Thoracic aorta (tissue), 2 donors: ENCODE results near the gene DMBX1. TPM values are rescaled to one million over a fixed set of nuclear protein-coding genes. Genes with fewer than 3 reads are reported as not detected.
A peak's percentile ranks its signal among the peaks of the same experiment; 100 is the strongest.

Source experiments
- ATAC-seq: fragments of 150-250 bp; one replicate; pipeline ENCODE4 v1.8.0; 2017; ENCODE audit warnings: low read depth; ENCODE audit not compliant: insufficient number of reproducible peaks, low FRiP score
- DNase-seq: peaks from one replicate; pipeline ENCODE4 v3.0.0-alpha.2; 2020; ENCODE audit warnings: low spot score
- H3K27ac ChIP-seq, 2 donors: fragments of 200-600 bp; sonication (generic); 1 replicate in 1 of 2; 2 replicates in 1 of 2; pipeline ENCODE4 v1.5.1; 2016; ENCODE audit warnings: mild to moderate bottlenecking in 2 of 2, moderate library complexity in 2 of 2
- H3K27me3 ChIP-seq: fragments of 200-600 bp; sonication (generic); replicated peaks from 2 replicates; pipeline ENCODE4 v1.6.0; 2016; ENCODE audit warnings: mild to moderate bottlenecking; ENCODE audit not compliant: insufficient read depth
- H3K36me3 ChIP-seq: fragments of 200-600 bp; sonication (generic); one replicate; pipeline ENCODE4 v1.5.1; 2016
- H3K4me1 ChIP-seq, 2 donors: fragments of 200-600 bp; sonication (generic); 1 replicate in 1 of 2; 2 replicates in 1 of 2; pipeline versions ENCODE4 v1.5.1 to v1.6.0; 2016; ENCODE audit warnings: low read depth in 2 of 2, mild to moderate bottlenecking in 1 of 2; ENCODE audit not compliant: control insufficient read depth in 1 of 2
- H3K4me3 ChIP-seq: fragments of 200-600 bp; sonication (generic); 2 replicates; pipeline ENCODE4 v1.5.1; 2016; ENCODE audit warnings: mild to moderate bottlenecking
- H3K9me3 ChIP-seq: fragments of 200-600 bp; sonication (generic); 2 replicates; pipeline ENCODE4 v1.5.1; 2016
- CTCF ChIP-seq: fragments of 200-600 bp; sonication (generic); IDR thresholded peaks from one replicate; pipeline ENCODE4 v1.5.1; 2019; ENCODE audit warnings: antibody characterized with exemption
- total RNA-seq, 2 donors: library from RNA; depleted of rRNA; stranded (reverse); fragments of >200 nt; gene quantifications; one replicate each; pipeline versions ENCODE4 v1.1.0 to v1.2.3, GENCODE V29; 2016

Gene DMBX1
- total RNA-seq, 2 donors from 2014 or later, result not detected

- H3K4me3 ChIP-seq, result no peak overlapping the region
- H3K27me3 ChIP-seq, result no peaks in the 10 kb centered on the region
- peaks cover 2 to 5% of the 10 kb centered on the region in 2 donors for H3K4me1 ChIP-seq
- H3K36me3 ChIP-seq, result no peaks in the 10 kb centered on the region
- DNase-seq (no peak), ATAC-seq (no peak)
- TF ChIP-seq CTCF, result no peak
- H3K9me3 ChIP-seq, result no peaks in the 10 kb centered on the region
- no peak overlapping the region for H3K27ac ChIP-seq
Measured at GRCh38 chr1:46530791-46531409, 41.3 kb downstream of the DMBX1 start.

- Histone ChIP-seq H3K27ac (no peak overlapping the region), H3K9me3 (no peaks in the 10 kb centered on the region), H3K4me3 (no peak overlapping the region), H3K36me3 (no peaks in the 10 kb centered on the region), H3K4me1 (peaks cover 2 to 5% of the 10 kb centered on the region in 2 donors), H3K27me3 (no peaks in the 10 kb centered on the region)
- no peak for TF ChIP-seq CTCF
- DNase-seq, result no peak
- no peak for ATAC-seq
Measured at GRCh38 chr1:46532095-46532494, 42.5 kb downstream of the DMBX1 start.

- DNase-seq, result no peak
- Histone ChIP-seq H3K27ac (peak overlapping the region; percentile 42 to 53), H3K4me3 (peak overlapping the region; percentile 70)
Measured at GRCh38 chr1:46532498-46533178, 43.0 kb downstream of the DMBX1 start.

GRCh38 chr1:46533179-46533864 lies 43.7 kb downstream of the DMBX1 start:
- Histone ChIP-seq H3K9me3 (no peaks in the 10 kb centered on the region), H3K27ac (peak overlapping the region; percentile 72 to 75), H3K36me3 (no peaks in the 10 kb centered on the region), H3K4me3 (peak overlapping the region; percentile 70), H3K4me1 (peaks cover 2 to 5% of the 10 kb centered on the region in 2 donors), H3K27me3 (no peaks in the 10 kb centered on the region)
- TF ChIP-seq CTCF, result no peak
- DNase-seq, result no peak
- ATAC-seq, result no peak

More at GRCh38 chr1:46532498-46533178, 43.0 kb downstream of the DMBX1 start:
- peak; percentile 52 for ATAC-seq
- Histone ChIP-seq H3K9me3 (no peaks in the 10 kb centered on the region), H3K36me3 (no peaks in the 10 kb centered on the region), H3K27me3 (no peaks in the 10 kb centered on the region), H3K4me1 (peaks cover 2 to 5% of the 10 kb centered on the region in 2 donors)
- TF ChIP-seq CTCF, result peak; percentile 75

GRCh38 chr1:46535063-46535462 lies 45.4 kb downstream of the DMBX1 start:
- Histone ChIP-seq H3K27me3 (no peaks in the 10 kb centered on the region), H3K36me3 (no peaks in the 10 kb centered on the region), H3K4me1 (peaks cover 2 to 5% of the 10 kb centered on the region in 2 donors), H3K9me3 (no peaks in the 10 kb centered on the region), H3K4me3 (no peak overlapping the region), H3K27ac (no peak overlapping the region)
- TF ChIP-seq CTCF, result no peak
- no peak for ATAC-seq
- no peak for DNase-seq
